Endodermal cell (in vitro differentiated cells): Measurements from ENCODE around the gene STK11. TPM values are rescaled to one million over a fixed set of nuclear protein-coding genes. Genes with fewer than 3 reads are reported as not detected.

Experiments used
- DNase-seq: peaks from one replicate; pipeline ENCODE4 v3.0.0-alpha.2; 2017
- H3K27ac ChIP-seq: 2 replicates; pipeline ENCODE4 v1.5.1; 2013; ENCODE audit warnings: mild to moderate bottlenecking, low read depth, low read length, moderate library complexity
- H3K27me3 ChIP-seq: 2 replicates; pipeline ENCODE4 v1.6.1; 2013; ENCODE audit warnings: mild to moderate bottlenecking, low read length, moderate library complexity; ENCODE audit not compliant: insufficient read depth, control insufficient read depth, poor library complexity, severe bottlenecking
- H3K36me3 ChIP-seq: 2 replicates; pipeline ENCODE4 v1.7.0; 2013; ENCODE audit warnings: mild to moderate bottlenecking, low read length, moderate library complexity; ENCODE audit not compliant: control insufficient read depth, insufficient read depth
- H3K4me1 ChIP-seq: one replicate; pipeline ENCODE4 v1.7.0; 2013; ENCODE audit warnings: low read length; ENCODE audit not compliant: control insufficient read depth, insufficient read depth
- H3K4me3 ChIP-seq: 2 replicates; pipeline ENCODE4 v1.5.1; 2013; ENCODE audit warnings: mild to moderate bottlenecking, low read length, moderate library complexity
- H3K9ac ChIP-seq: 2 replicates; pipeline ENCODE4 v1.6.1; 2013; ENCODE audit warnings: mild to moderate bottlenecking, low read length, moderate library complexity; ENCODE audit not compliant: poor library complexity, severe bottlenecking; ENCODE audit errors: extremely low read depth
- H3K9me3 ChIP-seq: 2 replicates; pipeline ENCODE4 v1.6.1; 2013; ENCODE audit warnings: mild to moderate bottlenecking, low read length, moderate library complexity; ENCODE audit not compliant: control insufficient read depth
- H3K27ac Mint-ChIP-seq: 2 replicates; pipeline ENCODE4 v1.8.0; 2020; ENCODE audit warnings: mixed read lengths
- H3K27me3 Mint-ChIP-seq: 2 replicates; pipeline ENCODE4 v1.8.0; 2021; ENCODE audit warnings: mild to moderate bottlenecking, mixed read lengths; ENCODE audit not compliant: insufficient read depth
- H3K36me3 Mint-ChIP-seq: 2 replicates; pipeline ENCODE4 v1.8.0; 2020; ENCODE audit warnings: low read depth, mixed read lengths
- H3K4me1 Mint-ChIP-seq: 2 replicates; pipeline ENCODE4 v1.8.0; 2020; ENCODE audit warnings: mixed read lengths
- H3K4me3 Mint-ChIP-seq: 2 replicates; pipeline ENCODE4 v1.8.0; 2020; ENCODE audit warnings: mild to moderate bottlenecking, moderate library complexity, mixed read lengths
- H3K9me3 Mint-ChIP-seq: 2 replicates; pipeline ENCODE4 v1.8.0; 2020; ENCODE audit warnings: mild to moderate bottlenecking, mixed read lengths
- whole genome bisulfite sequencing, 2 experiments: methylation state at CpG; one replicate each; pipeline versions ENCODE4 v1.1.5 to v1.1.7; 2013; ENCODE audit warnings: missing lambda C conversion rate in 2 of 2, mixed read lengths in 1 of 2; ENCODE audit not compliant: insufficient coverage in 1 of 2, insufficient read length in 1 of 2; 5-methylcytosine and 5-hydroxymethylcytosine counted together
- total RNA-seq, 2 donors: library from RNA; stranded (reverse); fragmentation: NEBNext Ultra II Directional in 1 of 2; extraction: Animal tissue kit (Norgen Biotek cat#: 25700) in 1 of 2; gene quantifications; 2 replicates in 1 of 2; 3 replicates in 1 of 2; pipeline ENCODE4 v1.2.1, GENCODE V29; 2021
- TF ChIP-seq, protein P1 (sequence below): fragments of 200-600 bp; sonication (generic); conservative IDR thresholded peaks from 2 replicates; pipeline ENCODE4 v1.5.0; 2021; ENCODE audit warnings: antibody characterized with exemption, mild to moderate bottlenecking

The STK11 gene
- total RNA-seq, 2 donors from 2014 or later = 78.8 to 81.4 TPM

DNA sequence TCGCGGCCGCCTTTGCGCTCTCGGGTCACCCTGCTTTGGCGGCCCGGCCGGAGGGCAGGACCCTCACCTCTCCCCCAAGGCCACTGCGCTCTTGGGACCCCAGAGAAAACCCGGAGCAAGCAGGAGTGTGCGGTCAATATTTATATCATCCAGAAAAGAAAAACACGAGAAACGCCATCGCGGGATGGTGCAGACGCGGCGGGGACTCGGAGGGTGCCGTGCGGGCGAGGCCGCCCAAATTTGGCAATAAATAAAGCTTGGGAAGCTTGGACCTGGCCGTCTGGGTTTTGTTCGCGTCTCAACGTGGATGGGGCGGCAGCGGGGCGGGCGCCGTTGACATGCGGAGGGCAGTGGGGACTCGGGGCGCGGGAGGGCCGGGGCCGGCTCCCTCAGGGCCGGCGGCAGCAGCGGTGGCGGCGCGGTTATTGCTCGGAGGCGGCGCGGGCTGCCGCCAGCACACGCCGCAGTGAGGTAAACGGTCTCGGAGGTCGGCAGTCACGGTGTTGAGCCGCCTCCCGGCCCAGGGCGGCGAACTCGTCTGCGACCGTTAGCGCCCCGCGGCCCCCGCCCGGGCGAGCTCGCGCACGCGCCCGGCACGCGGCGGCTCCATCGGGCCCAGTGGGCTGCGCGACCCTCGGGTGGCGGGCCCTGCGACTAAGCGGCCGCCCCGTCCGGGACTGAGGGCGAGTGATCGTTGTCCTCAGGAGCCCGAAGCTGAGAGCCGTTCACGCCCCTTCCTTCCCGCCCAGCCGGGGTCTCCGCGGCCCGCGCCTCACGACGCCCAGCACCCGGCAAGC, 22.8 kb downstream of the STK11 start:
- no peak overlapping the region for H3K4me3 ChIP-seq
- H3K9ac ChIP-seq = no peak overlapping the region
- H3K27me3 ChIP-seq = no peaks in the 10 kb centered on the region
- Mint-ChIP-seq H3K36me3 (peaks cover 15% of the 10 kb centered on the region), H3K4me1 (no peaks in the 10 kb centered on the region), H3K27ac (no peak overlapping the region), H3K9me3 (no peaks in the 10 kb centered on the region), H3K4me3 (no peak overlapping the region), H3K27me3 (no peaks in the 10 kb centered on the region)
- 97 to 98% methylated on average over 98 to 100 of the region's 100 CpGs for WGBS, 2 experiments
- no peak overlapping the region for H3K27ac ChIP-seq
- DNase-seq = no peak
- TF ChIP-seq, protein P1, sequence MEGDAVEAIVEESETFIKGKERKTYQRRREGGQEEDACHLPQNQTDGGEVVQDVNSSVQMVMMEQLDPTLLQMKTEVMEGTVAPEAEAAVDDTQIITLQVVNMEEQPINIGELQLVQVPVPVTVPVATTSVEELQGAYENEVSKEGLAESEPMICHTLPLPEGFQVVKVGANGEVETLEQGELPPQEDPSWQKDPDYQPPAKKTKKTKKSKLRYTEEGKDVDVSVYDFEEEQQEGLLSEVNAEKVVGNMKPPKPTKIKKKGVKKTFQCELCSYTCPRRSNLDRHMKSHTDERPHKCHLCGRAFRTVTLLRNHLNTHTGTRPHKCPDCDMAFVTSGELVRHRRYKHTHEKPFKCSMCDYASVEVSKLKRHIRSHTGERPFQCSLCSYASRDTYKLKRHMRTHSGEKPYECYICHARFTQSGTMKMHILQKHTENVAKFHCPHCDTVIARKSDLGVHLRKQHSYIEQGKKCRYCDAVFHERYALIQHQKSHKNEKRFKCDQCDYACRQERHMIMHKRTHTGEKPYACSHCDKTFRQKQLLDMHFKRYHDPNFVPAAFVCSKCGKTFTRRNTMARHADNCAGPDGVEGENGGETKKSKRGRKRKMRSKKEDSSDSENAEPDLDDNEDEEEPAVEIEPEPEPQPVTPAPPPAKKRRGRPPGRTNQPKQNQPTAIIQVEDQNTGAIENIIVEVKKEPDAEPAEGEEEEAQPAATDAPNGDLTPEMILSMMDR = no peak
- no peaks in the 10 kb centered on the region for H3K4me1 ChIP-seq
- no peaks in the 10 kb centered on the region for H3K9me3 ChIP-seq
- peaks cover 7% of the 10 kb centered on the region for H3K36me3 ChIP-seq

DNA sequence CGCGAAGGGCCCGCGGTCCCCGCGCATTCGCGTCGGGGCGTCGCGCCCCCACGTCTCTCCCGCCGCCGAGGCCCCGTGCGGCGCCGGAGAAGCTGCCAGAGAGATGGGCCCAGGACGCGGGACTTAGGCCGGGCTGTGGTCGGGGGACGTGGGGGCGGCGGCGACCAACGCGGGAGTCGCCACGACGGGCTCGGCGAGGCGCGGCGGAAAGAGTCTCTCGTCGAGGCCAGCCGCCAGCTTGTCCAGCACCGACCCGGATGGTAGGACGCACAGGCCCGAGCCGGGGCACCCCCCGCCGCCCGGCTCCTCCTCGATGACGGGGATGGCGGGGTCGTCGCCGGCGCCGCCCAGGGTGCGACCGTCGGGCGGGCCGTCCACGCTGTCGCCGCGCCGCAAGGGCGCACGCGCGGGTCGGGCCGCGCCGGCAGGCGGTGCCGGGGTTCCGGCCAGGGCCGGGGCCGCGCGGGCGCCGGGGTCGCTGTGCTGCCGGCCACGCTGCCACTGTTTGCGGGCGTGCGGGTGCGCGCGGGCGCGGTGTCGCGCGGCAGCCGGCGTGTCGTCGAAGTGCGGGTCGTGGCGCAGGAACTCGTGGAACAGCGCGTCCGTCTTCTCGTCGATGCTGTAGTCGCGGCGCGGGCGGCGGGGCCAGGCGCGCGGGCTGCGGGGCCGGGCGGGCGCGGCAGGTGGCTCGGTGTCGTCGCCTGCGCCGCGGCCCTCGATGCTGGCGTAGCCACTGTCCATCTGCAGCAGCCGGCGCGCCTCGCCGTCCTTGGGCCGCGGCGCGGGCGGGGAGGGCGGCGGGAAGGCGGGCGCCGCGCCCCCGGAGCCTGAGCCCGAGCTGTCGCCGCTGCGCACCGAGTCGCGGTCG, 23.7 kb downstream of the STK11 start:
- no peak overlapping the region for H3K4me3 Mint-ChIP-seq
- H3K4me1 Mint-ChIP-seq = no peaks in the 10 kb centered on the region
- no peak overlapping the region for H3K4me3 ChIP-seq
- H3K36me3 ChIP-seq = peaks cover 7% of the 10 kb centered on the region
- no peak overlapping the region for H3K27ac Mint-ChIP-seq
- TF ChIP-seq, protein P1 = no peak
- no peaks in the 10 kb centered on the region for H3K27me3 Mint-ChIP-seq
- 97% methylated on average over 111 to 158 of the region's 158 CpGs for WGBS, 2 experiments
- no peak for DNase-seq
- H3K9me3 Mint-ChIP-seq = no peaks in the 10 kb centered on the region
- H3K36me3 Mint-ChIP-seq = peaks cover 20% of the 10 kb centered on the region
- no peak overlapping the region for H3K27ac ChIP-seq
- no peaks in the 10 kb centered on the region for H3K9me3 ChIP-seq
- H3K4me1 ChIP-seq = no peaks in the 10 kb centered on the region
- no peaks in the 10 kb centered on the region for H3K27me3 ChIP-seq
- H3K9ac ChIP-seq = no peak overlapping the region

DNA sequence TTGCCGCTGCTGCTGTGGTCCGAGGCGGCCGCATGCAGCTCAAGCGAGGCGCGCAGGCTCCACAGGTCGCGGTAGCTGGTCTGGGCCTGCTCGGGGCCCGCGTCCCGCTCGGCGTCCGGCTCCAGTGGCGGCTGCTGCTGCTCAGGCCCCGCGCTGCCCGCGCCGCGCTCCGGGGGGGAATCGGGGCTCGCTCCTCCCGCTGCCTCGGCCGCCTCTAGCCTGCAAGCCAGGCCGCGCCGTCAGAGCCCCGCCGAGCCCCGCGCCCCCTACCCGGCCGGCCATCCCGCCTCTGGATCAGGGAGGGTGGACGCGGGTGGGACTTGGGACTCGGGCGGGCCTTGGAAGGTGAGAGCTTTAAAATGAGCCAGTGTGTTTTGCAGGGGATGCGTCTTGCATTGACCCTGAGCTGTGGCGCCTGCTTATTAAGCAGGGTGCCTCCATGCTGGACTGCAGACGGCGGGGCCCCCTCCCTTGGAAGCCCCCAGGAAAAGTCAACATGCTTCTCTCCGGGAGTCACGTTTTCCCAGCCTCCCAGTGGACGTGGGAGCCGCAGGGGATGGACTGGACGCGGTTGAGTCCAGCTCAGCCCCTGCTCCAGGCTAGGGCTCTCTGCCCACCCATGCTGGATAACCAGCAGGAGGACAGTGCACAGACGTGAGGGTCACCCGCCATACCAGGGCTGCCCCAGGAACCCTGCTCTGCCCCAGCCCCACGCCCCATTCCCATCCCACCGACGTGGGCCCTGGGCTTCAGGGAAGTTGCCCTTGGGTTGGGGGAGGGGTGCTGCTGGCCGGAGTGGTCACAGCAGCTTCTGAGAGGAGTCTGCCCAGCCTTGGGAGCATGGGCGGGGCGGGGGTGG, 24.6 kb downstream of the STK11 start:
- Histone ChIP-seq H3K9me3 (no peaks in the 10 kb centered on the region), H3K27me3 (no peaks in the 10 kb centered on the region), H3K4me3 (no peak overlapping the region), H3K27ac (no peak overlapping the region), H3K36me3 (peaks cover 7% of the 10 kb centered on the region), H3K4me1 (no peaks in the 10 kb centered on the region), H3K9ac (no peak overlapping the region)
- H3K9me3 Mint-ChIP-seq = no peaks in the 10 kb centered on the region
- H3K4me3 Mint-ChIP-seq = no peak overlapping the region
- no peak for DNase-seq
- no peak overlapping the region for H3K27ac Mint-ChIP-seq
- TF ChIP-seq, protein P1 = no peak
- no peaks in the 10 kb centered on the region for H3K27me3 Mint-ChIP-seq
- peaks cover 20% of the 10 kb centered on the region for H3K36me3 Mint-ChIP-seq
- H3K4me1 Mint-ChIP-seq = no peaks in the 10 kb centered on the region
- WGBS, 2 experiments = 96 to 97% methylated on average over 29 to 61 of the region's 61 CpGs
